Retina (tissue), 1 donor: ENCODE results near the gene RNF144A.
"Not testable (repeated sequence)": the region's sequence is repeated elsewhere in the genome, so short reads cannot be mapped to it uniquely, and the experiment has no call there.

Experiments used
- DNase-seq: peaks from one replicate; pipeline ENCODE4 v3.0.0-alpha.2; 2016

RNF144A gene

GRCh38 chr2:6917071-6917760 lies at the start of gene RNF144A:
TSS of gene RNF144A (plus strand) at chr2:6917412. CDS start at chr2:6996927, 79,515 bp downstream.
- peak; percentile 85 for DNase-seq

DNA sequence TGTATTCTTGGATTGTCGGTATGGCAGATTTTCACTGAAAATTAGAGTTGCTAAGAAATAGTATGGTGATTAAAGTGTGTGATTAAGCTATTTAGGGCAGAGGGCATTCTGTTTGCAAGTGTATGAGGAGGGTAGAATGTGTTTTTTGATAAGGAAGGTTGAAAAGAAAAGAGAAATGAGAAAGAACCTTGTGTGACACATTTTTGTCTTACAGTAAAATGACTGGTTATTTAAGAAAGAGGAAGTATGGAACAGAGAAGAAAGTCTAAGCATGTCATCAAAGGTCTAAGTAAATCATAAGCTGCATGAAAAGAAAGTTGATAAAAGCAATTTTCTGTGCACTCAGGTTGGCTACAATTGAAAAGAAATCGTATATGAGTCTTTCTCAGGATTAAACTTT lies 44.8 kb upstream of the RNF144A start:
- DNase-seq = no peak

GRCh38 chr2:6874032-6874431 lies 43.2 kb upstream of the RNF144A start:
- no peak for DNase-seq

DNA sequence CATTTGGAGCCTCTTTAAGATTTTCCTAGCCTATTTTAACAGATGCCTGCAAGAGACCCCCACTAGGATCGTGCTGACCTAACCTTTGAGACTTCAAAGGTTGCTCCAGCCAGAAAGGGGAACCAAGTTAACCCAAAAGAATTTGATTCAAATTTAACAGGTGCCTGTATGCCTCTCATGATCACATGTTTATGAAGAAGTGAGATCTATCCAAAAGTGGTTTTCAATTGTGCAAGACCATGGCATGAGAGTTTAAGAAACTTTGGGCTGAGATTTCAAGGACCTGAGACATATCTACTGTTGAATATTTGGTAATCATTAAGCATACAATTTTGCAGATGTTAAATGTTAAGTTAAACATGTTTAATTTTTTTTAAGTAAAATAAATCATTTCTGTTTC lies 40.9 kb upstream of the RNF144A start:
- DNase-seq = no peak

GRCh38 chr2:6877402-6878304 lies 39.6 kb upstream of the RNF144A start, which contains the start of gene RSAD2:
TSS of gene RSAD2 (plus strand) at chr2:6877777. CDS start at chr2:6877801, 24 bp downstream.
- no peak for DNase-seq

DNA sequence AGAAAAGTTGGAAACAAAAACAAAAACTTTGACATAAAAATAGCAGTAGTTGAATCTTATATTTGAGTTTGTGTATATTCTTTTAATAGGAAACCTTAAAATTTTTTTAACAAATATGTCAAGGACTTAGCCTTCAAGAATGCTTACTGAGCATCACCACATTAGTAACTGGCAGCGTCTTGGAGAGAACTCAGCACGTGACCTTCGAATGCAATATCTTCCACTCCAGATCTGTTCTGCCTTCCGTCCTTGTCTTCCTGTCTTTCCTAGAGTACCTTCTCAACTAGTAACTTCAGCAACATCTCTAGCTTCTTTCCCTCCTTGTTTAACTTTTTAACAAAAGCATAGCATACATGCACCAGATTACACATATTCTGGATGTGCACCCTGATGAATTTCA lies 38.7 kb upstream of the RNF144A start:
- DNase-seq = no peak

DNA sequence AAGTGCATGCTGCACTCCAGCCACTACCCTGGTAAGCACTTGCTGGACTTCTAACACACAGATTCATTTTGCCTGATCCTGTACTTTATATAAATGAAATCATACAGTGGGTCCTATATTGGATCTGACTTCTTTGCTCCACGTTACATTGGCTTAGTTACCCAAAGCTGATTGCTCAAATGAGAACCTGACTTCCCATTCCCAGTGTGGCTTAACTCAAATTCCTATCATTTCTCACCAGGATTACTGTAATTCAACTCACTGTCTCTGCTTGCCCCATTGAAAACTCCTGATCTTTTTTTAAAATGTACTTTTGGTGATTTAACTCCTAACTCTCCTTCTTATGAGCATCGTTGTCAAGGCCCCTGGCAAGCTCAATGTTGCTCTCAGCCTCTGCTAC lies 38.2 kb upstream of the RNF144A start:
- DNase-seq = no peak

DNA sequence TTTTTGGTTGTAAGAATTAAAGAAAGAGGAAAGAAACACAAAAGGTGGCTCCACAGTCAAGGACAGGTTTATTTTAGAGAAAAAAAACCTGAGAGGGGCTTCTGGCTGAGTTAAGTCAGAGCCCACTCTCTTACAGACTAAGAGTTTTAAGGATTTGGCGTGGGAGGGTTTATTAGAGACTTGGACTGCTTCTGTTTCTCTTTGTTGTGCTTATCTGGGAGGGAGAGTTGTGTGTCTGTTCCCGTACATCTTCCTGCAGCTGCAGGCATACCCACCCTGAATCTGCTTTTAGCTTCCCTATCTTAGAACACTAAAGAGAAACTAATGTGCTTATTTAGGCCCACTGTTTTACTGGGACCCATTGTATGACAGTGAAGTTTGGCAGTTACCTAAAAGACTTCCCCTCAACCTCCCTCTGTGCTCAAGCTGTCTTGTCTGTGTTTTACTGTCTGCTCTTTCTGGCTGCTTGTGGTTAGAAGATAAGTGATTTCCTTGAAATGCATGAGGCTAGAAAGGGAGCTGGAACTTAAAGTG lies 36.9 kb upstream of the RNF144A start:
- no peak for DNase-seq

DNA sequence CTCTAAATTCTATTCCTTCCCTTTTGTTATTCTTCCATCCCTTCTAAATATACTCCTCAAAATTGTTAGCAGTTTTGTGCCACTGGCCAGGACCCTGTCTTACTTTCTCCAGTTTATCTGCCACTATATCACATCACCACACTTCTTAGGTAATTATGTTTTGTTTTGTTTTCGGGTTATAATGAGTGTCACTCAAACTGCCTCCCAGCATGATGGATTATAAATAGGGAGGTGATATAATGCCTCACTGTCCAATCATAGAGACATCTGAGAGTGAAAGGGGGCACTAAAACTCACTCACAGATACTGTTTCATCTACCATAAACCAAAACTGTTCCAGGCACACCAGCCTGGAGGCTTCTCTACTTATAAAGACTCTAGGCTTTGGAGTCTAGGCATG lies 36.2 kb upstream of the RNF144A start:
- DNase-seq = no peak

DNA sequence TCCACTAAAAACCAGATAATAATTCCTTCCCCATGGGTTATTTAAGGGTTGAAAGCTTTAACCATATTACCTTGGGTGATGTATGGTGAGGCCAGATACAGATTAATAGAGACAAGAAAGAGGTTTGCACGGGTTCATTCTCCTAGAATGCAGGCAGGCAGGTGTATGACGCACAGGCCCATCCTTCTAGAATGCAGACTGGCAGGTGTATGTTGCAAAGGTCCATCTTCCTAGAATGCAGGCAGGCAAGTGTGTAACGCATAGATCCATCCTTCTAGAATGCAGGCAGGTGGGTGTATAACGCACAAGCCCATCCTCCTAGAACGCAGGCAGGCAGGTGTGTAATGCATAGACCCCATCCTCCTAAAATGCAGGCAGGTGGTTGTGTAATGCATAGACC lies 35.7 kb upstream of the RNF144A start:
- DNase-seq = no peak

DNA sequence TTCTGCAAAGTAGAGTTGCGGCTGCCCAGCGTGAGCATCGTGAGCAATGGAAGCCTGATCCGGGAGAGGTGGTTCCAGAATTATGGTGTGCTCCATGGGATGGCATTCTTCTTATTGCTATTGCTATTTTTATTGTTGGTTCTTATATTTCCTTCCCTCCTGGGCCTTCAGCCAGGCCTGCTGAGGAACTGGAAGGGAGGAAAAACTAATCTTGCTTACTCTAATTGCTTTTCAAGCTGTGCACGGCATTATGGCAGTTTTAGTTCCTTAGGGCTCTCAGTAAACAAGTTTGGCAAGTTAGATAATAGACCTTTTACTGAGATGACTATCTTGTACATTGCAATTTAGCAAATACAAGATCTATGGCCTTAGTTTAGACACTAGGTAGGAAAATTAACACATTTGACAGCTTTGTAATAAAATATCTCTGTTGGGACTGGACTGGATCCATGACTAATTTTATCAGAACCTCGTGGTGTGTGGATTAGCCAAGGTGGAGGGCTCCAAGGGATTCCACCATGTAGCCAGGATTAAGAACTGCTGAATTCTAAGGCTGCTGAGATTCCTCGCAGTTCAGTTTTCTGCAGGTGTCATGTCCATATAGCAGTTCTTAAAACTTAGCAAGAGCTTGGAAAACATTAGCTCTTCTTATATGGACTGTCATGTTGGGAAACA lies 33.6 kb upstream of the RNF144A start:
- no peak for DNase-seq

- no peak for DNase-seq
Observed at GRCh38 chr2:6885551-6885950, 31.7 kb upstream of the RNF144A start.

GRCh38 chr2:6885968-6886367 lies 31.2 kb upstream of the RNF144A start:
- DNase-seq = no peak

DNA sequence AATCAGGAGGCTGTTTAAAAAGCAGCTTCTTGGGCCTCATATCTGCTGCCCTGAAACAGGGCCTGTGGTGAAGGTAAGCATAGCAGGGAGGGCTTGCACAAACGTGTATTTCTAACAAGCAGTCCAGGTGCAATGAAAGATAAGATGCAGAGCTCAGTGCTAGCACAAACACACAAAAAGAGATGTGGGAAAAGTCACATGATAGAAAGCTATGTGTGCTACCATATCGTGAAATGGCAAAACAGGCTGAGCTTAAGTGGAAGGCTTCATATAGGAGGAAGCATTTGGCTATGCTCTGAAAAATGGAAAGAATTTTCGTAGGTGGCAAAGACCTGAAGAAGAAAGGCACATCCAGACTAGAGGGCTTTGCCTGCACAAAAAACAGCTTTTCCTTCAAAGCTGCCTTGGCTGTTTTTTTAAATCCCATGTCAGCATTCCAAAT lies 29.4 kb upstream of the RNF144A start:
- no peak for DNase-seq

DNA sequence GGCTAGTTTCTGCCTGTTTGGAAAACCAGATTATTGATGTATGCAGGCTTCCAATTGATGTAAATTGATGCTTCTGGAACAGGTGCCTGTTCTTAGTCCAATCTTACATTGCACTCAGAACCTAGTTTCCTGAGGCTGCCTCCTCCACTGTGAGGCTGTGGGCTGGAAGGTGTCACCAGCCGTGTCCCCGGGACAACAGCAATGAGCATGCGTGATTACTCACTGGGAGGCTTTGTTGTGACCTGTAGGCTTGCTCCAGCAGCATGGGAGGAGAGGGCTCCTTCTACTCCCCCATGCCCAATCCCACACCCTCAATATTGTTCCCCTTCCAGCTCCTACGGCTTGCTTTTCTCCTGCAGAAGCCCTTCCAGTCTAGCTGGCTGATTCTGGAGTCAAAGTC lies 28.5 kb upstream of the RNF144A start:
- no peak for DNase-seq

DNA sequence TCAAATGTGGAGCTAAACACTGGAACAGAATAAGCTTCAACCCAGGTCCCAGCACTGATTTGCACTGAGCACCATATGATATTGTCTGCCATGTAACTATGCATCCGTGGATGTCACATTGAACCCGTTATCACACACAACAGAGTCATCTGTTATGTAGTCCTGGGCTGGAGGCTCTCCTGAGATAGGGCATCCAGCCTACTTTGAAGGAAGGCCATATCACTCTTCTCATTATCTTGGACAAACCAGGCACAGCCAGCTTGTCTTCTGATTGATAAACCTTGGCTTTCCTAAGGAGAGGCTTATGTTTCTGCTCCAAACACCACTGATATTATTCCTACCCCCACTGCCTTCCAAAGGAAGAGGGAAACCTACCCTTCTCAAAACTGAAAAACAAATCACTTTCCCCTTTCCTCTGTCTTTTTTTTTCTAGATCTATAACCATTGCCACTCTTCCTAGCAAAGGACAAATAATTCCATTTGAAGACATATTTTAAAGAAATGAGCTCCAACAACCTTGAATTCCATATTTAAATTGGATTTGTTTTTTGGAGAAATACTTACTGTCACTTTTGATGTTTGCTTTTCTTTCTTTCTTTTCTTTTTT lies 23.2 kb upstream of the RNF144A start:
- no peak for DNase-seq

DNA sequence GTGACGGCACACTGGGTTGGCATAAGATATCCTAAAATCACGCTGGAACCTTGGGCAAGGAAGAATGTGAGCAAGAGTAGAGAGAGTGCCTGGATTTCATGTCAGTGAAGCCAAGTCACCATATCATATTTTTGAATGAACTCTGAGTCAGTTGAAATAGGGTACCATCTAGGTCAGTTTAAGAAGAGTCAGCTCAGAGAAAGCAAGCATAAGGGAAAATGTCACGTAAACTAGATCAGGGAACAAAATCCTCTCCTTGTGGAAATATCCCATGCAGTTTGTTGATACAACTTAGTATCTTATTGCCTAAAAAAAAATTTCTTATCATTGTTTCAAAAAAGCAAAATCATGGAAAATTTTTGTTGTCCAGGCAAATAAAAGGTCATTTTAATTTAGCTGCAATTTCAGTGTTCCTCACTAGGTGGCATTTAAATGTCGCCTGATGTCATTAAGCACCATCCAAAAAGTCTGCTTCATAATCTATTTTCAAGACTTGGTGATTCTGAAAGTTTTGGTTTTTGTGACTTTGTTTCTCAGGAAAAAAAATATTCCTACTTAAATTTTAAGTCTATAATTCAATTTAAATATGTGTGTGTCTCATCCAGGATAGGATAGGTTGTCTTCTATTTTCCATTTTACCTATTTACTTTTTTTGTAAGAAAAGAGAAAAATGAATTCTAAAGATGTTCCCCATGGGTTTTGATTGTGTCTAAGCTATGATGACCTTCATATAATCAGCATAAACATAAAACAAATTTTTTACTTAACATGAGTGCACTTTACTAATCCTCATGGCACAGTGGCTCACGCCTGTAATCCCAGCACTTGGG lies 20.1 kb upstream of the RNF144A start:
- DNase-seq = peak; percentile 45

DNA sequence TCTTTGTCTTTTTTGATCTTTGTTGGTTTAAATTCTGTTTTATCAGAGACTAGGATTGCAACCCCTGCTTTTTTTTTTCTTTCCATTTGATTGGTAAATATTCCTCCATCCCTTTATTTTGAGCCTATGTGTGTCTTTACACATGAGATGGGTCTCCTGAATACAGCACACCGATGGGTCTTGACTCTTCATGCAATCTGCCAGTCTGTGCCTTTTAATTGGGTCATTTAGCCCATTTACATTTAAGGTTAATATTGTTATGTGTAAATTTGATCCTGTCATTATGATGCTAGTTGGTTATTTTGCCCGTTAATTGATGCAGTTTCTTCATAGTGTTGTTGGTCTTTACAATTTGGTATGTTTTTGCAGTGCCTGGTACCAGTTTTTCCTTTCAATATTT lies 14.6 kb upstream of the RNF144A start:
- not testable (repeated sequence) for DNase-seq

DNA sequence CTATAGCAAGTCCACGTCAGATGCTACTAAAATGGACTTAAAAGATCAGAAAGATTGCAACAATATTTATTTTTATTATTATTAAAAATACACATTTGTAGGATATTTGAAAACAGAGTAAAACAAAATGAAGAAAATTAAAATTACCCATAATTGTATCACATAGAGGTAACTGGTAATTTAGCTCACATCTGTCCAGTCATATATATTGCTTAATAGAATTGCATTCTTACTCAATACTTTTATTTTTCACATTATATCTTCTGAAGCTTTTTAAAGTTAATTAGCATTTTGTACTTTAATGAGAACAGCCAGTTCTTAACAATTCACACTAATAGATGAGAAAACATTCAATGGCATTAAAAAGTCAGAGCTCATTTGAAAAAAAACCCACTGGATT lies 11.5 kb upstream of the RNF144A start:
- no peak for DNase-seq

GRCh38 chr2:6906165-6906741 lies 11.0 kb upstream of the RNF144A start:
- no peak for DNase-seq

DNA sequence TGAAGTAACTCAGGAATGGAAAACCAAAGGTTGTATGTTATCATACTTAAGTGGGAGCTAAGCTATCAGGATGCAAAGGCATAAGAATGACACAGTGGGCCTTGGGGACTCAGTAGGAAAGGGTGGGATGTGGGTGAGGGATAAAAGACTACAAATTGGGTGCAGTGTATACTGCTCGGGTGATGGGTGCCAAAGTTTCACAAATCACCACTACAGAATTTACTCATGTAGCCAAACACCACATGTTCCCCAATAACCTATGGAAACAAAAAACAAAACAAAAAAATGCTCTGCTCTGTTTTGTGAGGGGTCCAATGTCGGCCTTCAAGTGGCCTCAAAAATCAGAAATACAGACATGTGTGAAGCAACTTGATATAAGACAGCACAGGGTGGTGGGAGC lies 8.9 kb upstream of the RNF144A start:
- no peak for DNase-seq
